H1 (cell line): ENCODE results near the gene SPACA4. TPM values are rescaled to one million over a fixed set of nuclear protein-coding genes. Genes with fewer than 3 reads are reported as not detected.

ENCODE experiments used
- CTCF ChIA-PET: fragments of 300-600 bp; sonication (Branson Sonifier 250); formaldehyde crosslinking; loops from one replicate; lab custom pipeline; 2021; ENCODE audit not compliant: partially characterized antibody; lab: Charles Lee
- POLR2A ChIA-PET: fragments of 300-600 bp; sonication (Branson Sonifier 250); formaldehyde crosslinking; loops from one replicate; lab custom pipeline; 2021; ENCODE audit warnings: inconsistent platforms; ENCODE audit not compliant: partially characterized antibody; lab: Charles Lee
- DNase-seq, 2 experiments: peaks; one replicate each; pipeline versions ENCODE4 v3.0.0 to v3.0.0-alpha.2; 2010 to 2022; ENCODE audit warnings: low spot score in 2 of 2, low read depth in 1 of 2, mixed read lengths in 1 of 2
- FAIRE-seq: peaks from 2 replicates; lab custom pipeline; 2011; peaks lifted over from hg19 to GRCh38; lab: Jason Lieb, UNC
- H2AFZ ChIP-seq: 2 replicates; pipeline ENCODE4 v1.8.1; 2012; ENCODE audit warnings: low read length, inconsistent platforms
- H2AK5ac ChIP-seq: 2 replicates; pipeline ENCODE4 v1.6.1; 2013; ENCODE audit warnings: low read depth, low read length
- H2BK120ac ChIP-seq: replicated peaks from 2 replicates; pipeline ENCODE3; 2013; ENCODE audit warnings: low read depth, low read length, inconsistent platforms
- H2BK12ac ChIP-seq: 2 replicates; pipeline ENCODE4 v1.6.1; 2013; ENCODE audit warnings: low read depth, low read length
- H2BK15ac ChIP-seq: 2 replicates; pipeline ENCODE4 v1.6.1; 2013; ENCODE audit warnings: low read length
- H2BK20ac ChIP-seq: 2 replicates; pipeline ENCODE4 v1.6.1; 2013; ENCODE audit warnings: low read length
- H2BK5ac ChIP-seq: 2 replicates; pipeline ENCODE4 v1.6.1; 2013; ENCODE audit warnings: low read depth, low read length
- H3K14ac ChIP-seq: 2 replicates; pipeline ENCODE4 v1.6.1; 2013; ENCODE audit warnings: inconsistent platforms; ENCODE audit not compliant: insufficient read length
- H3K18ac ChIP-seq: 2 replicates; pipeline ENCODE4 v1.6.1; 2013; ENCODE audit warnings: low read length; ENCODE audit errors: extremely low read depth
- H3K23ac ChIP-seq: 2 replicates; pipeline ENCODE4 v1.6.1; 2013; ENCODE audit warnings: inconsistent platforms; ENCODE audit not compliant: insufficient read length
- H3K23me2 ChIP-seq: 2 replicates; pipeline ENCODE4 v1.6.1; 2013; ENCODE audit warnings: low read depth, low read length
- H3K27ac ChIP-seq: 2 replicates; pipeline ENCODE4 v1.6.1; 2011; ENCODE audit warnings: low read depth, low read length, inconsistent platforms
- H3K27me3 ChIP-seq, 4 experiments: replicated peaks in 1 of 4; 1 replicate in 1 of 4; 2 replicates in 3 of 4; pipeline versions ENCODE4 v1.6.1 to v1.8.1; 2011 to 2013; ENCODE audit warnings: low read length in 3 of 4, mild to moderate bottlenecking in 3 of 4, inconsistent platforms in 2 of 4, mixed read lengths in 2 of 4, moderate library complexity in 1 of 4; ENCODE audit not compliant: control insufficient read depth in 3 of 4, insufficient read depth in 3 of 4; ENCODE audit errors: extremely low read depth in 1 of 4
- H3K36me3 ChIP-seq, 4 experiments: 2 replicates each; pipeline versions ENCODE4 v1.6.1 to v1.8.1; 2011 to 2013; ENCODE audit warnings: mild to moderate bottlenecking in 4 of 4, low read length in 3 of 4, moderate library complexity in 2 of 4, control low read depth in 1 of 4, inconsistent platforms in 1 of 4; ENCODE audit not compliant: insufficient read depth in 4 of 4, control insufficient read depth in 2 of 4
- H3K4ac ChIP-seq: replicated peaks from 2 replicates; pipeline ENCODE3; 2013; ENCODE audit warnings: low read length, low read depth, mixed read lengths, inconsistent platforms; ENCODE audit not compliant: insufficient read length
- H3K4me1 ChIP-seq, 4 experiments: replicated peaks in 1 of 4; 1 replicate in 1 of 4; 2 replicates in 3 of 4; pipeline versions ENCODE4 v1.6.1 to v1.8.1; 2011 to 2013; ENCODE audit warnings: low read length in 3 of 4, inconsistent platforms in 2 of 4, mixed read lengths in 1 of 4; ENCODE audit not compliant: insufficient read depth in 4 of 4, control insufficient read depth in 3 of 4
- H3K4me2 ChIP-seq, 2 experiments: 2 replicates each; pipeline versions ENCODE4 v1.6.1 to v1.8.1; 2011 to 2013; ENCODE audit warnings: low read depth in 2 of 2, low read length in 2 of 2, control low read depth in 1 of 2, inconsistent platforms in 1 of 2, mild to moderate bottlenecking in 1 of 2; ENCODE audit not compliant: insufficient read depth in 1 of 2
- H3K4me3 ChIP-seq, 4 experiments: fragments of 200-600, 300-600 bp in 1 of 4; sonication (generic), shearing (Covaris generic), sonication (Bioruptor Twin) in 1 of 4; 2 replicates each; pipeline versions ENCODE4 v1.5.1 to v1.8.1; 2011 to 2016; ENCODE audit warnings: low read length in 4 of 4, low read depth in 3 of 4, control low read depth in 2 of 4, inconsistent platforms in 2 of 4, mild to moderate bottlenecking in 2 of 4, mixed read lengths in 1 of 4, moderate library complexity in 1 of 4; ENCODE audit not compliant: insufficient read depth in 2 of 4; ENCODE audit errors: extremely low read depth in 1 of 4
- H3K56ac ChIP-seq: replicated peaks from 2 replicates; pipeline ENCODE3; 2013; ENCODE audit warnings: low read depth, mild to moderate bottlenecking, mixed read lengths, low read length, inconsistent platforms; ENCODE audit not compliant: insufficient read length
- H3K79me1 ChIP-seq: 2 replicates; pipeline ENCODE4 v1.6.1; 2013; ENCODE audit warnings: low read depth, low read length, control low read depth
- H3K79me2 ChIP-seq, 2 experiments: 2 replicates each; pipeline versions ENCODE4 v1.6.1 to v1.8.1; 2012 to 2013; ENCODE audit warnings: low read length in 2 of 2, mild to moderate bottlenecking in 2 of 2, inconsistent platforms in 1 of 2; ENCODE audit not compliant: insufficient read depth in 2 of 2, control insufficient read depth in 1 of 2
- H3K9ac ChIP-seq, 4 experiments: replicated peaks in 1 of 4; 1 replicate in 1 of 4; 2 replicates in 3 of 4; pipeline versions ENCODE4 v1.6.1 to v1.8.1; 2011 to 2013; ENCODE audit warnings: low read depth in 3 of 4, low read length in 3 of 4, control low read depth in 2 of 4, mild to moderate bottlenecking in 2 of 4, moderate library complexity in 2 of 4, inconsistent platforms in 1 of 4; ENCODE audit errors: extremely low read depth in 1 of 4
- H3K9me3 ChIP-seq, 2 experiments: 2 replicates each; pipeline versions ENCODE4 v1.6.1 to v1.8.1; 2012 to 2013; ENCODE audit warnings: mild to moderate bottlenecking in 2 of 2, moderate library complexity in 2 of 2, control low read depth in 1 of 2, inconsistent platforms in 1 of 2, low read depth in 1 of 2, low read length in 1 of 2, mixed read lengths in 1 of 2; ENCODE audit not compliant: insufficient read depth in 2 of 2
- H4K20me1 ChIP-seq, 2 experiments: replicated peaks in 1 of 2; 2 replicates each; pipeline versions ENCODE3 to v1.8.1; 2011 to 2013; ENCODE audit warnings: inconsistent platforms in 2 of 2, low read length in 2 of 2, mild to moderate bottlenecking in 1 of 2; ENCODE audit not compliant: insufficient read depth in 2 of 2, control insufficient read depth in 1 of 2
- H4K5ac ChIP-seq: 2 replicates; pipeline ENCODE4 v1.6.1; 2013; ENCODE audit warnings: low read length, low read depth, mixed read lengths, inconsistent platforms; ENCODE audit not compliant: insufficient read length
- H4K8ac ChIP-seq: 2 replicates; pipeline ENCODE4 v1.8.0; 2013; ENCODE audit warnings: mild to moderate bottlenecking, moderate library complexity, low read length, inconsistent platforms; ENCODE audit not compliant: insufficient read depth; ENCODE audit errors: extremely low read depth
- H4K91ac ChIP-seq: replicated peaks from 2 replicates; pipeline ENCODE3; 2013; ENCODE audit warnings: low read length, mixed read lengths, inconsistent platforms; ENCODE audit not compliant: insufficient read length
- ATF2 ChIP-seq: IDR thresholded peaks from 2 replicates; pipeline ENCODE4 v1.6.1; 2012; ENCODE audit warnings: low read length, inconsistent platforms
- CREB1 ChIP-seq: IDR thresholded peaks from 2 replicates; pipeline ENCODE4 v1.6.1; 2012; ENCODE audit warnings: inconsistent platforms
- CTCF ChIP-seq, 3 experiments: IDR thresholded peaks; 1 replicate in 2 of 3; 2 replicates in 1 of 3; pipeline versions ENCODE4 v1.5.1 to v1.6.1; 2011; ENCODE audit warnings: low read length in 3 of 3, mild to moderate bottlenecking in 3 of 3, inconsistent platforms in 2 of 3, low read depth in 1 of 3, moderate library complexity in 1 of 3; ENCODE audit not compliant: insufficient read depth in 1 of 3; ENCODE audit errors: control extremely low read depth in 1 of 3
- EP300 ChIP-seq, 2 experiments: IDR thresholded peaks; 1 replicate in 1 of 2; 2 replicates in 1 of 2; pipeline ENCODE4 v1.6.1; 2011 to 2012; ENCODE audit warnings: low read depth in 2 of 2, low read length in 2 of 2, mild to moderate bottlenecking in 2 of 2, borderline replicate concordance in 1 of 2, inconsistent platforms in 1 of 2, moderate library complexity in 1 of 2
- MAX ChIP-seq: IDR thresholded peaks from 2 replicates; pipeline ENCODE4 v1.6.1; 2012; ENCODE audit warnings: inconsistent platforms
- SP1 ChIP-seq: IDR thresholded peaks from 2 replicates; pipeline ENCODE4 v1.6.1; 2011; ENCODE audit warnings: low read depth, low read length
- TAF1 ChIP-seq: IDR thresholded peaks from 2 replicates; pipeline ENCODE4 v1.6.1; 2011; ENCODE audit warnings: mild to moderate bottlenecking, low read depth, low read length
- WGBS, 2 experiments: shearing (Covaris generic) in 1 of 2; methylation state at CpG; one replicate each; pipeline versions ENCODE4 v1.1.6 to v1.1.7; 2013 to 2015; ENCODE audit warnings: low lambda C conversion rate in 2 of 2, mixed read lengths in 2 of 2, inconsistent platforms in 1 of 2, low coverage in 1 of 2, missing lambda C conversion rate in 1 of 2; ENCODE audit not compliant: insufficient replicate concordance in 2 of 2, insufficient coverage in 1 of 2, insufficient read length in 1 of 2; ENCODE audit errors: extremely low coverage in 1 of 2, missing lambda C conversion rate in 1 of 2; 5-methylcytosine and 5-hydroxymethylcytosine counted together
- polyA plus RNA-seq, 7 experiments: library from polyadenylated mRNA; depleted of rRNA in 3 of 7; stranded (reverse) in 5 of 7; unstranded in 2 of 7; fragments of >200 nt in 5 of 7; fragments of 200-250 nt in 2 of 7; gene quantifications; 1 replicate in 5 of 7; 2 replicates in 1 of 7; 4 replicates in 1 of 7; pipeline versions ENCODE4 v1.2.1 to v1.2.3, GENCODE V29; 2011 to 2013; ENCODE audit warnings: missing spikeins in 2 of 7, mixed read lengths in 2 of 7
- total RNA-seq: library from RNA; stranded (reverse); fragmentation: NEBNext Ultra II Directional; extraction: Animal tissue kit (Norgen Biotek cat#: 25700); gene quantifications from 2 replicates; pipeline ENCODE4 v1.2.1, GENCODE V29; 2021

The SPACA4 gene
- total and polyA plus RNA-seq, 2 of the 8 experiments (the other 6 are each of a cell fraction or from before 2014, with no cell fraction given) = not detected

GRCh38 chr19:48624067-48624594 lies 17.6 kb downstream of the SPACA4 start:
- Histone ChIP-seq H4K8ac (peak overlapping the region; percentile 81; the same call in 1 of the 2 replicates), H3K36me3 (peaks cover 0 to 11% (median 1%) of the 10 kb centered on the region in 4 experiments; a peak in 1 of 8 replicates), H3K14ac (no peak overlapping the region), H4K20me1 (peaks cover 2 to 5% of the 10 kb centered on the region in 2 experiments), H3K23ac (no peak overlapping the region), H2BK120ac (no peak overlapping the region), H2AFZ (no peak overlapping the region), H3K79me1 (no peaks in the 10 kb centered on the region; the same call in 1 of the 2 replicates), H3K9me3 (no peaks in the 10 kb centered on the region), H4K5ac (peak overlapping the region; percentile 69), H3K56ac (peak overlapping the region; percentile 92), H4K91ac (peak overlapping the region; percentile 59), H3K23me2 (peaks cover 15% of the 10 kb centered on the region), H3K27me3 (no peaks in the 10 kb centered on the region), H3K79me2 (peaks cover 0 to 15% of the 10 kb centered on the region in 2 experiments; a peak in 3 of 4 replicates), H3K4ac (peak overlapping the region; percentile 80), H2BK5ac (peak overlapping the region; percentile 90), H3K4me2 (peak overlapping the region; percentile 75 to 82), H3K4me3 (peak overlapping the region; percentile 53 to 87 (median 80)), H3K18ac (peak overlapping the region; percentile 93), H2AK5ac (peak overlapping the region; percentile 11; the same call in 1 of the 2 replicates), H2BK15ac (no peak overlapping the region), H3K9ac (peak overlapping the region; percentile 62 to 70 (median 64); a peak in 6 of 7 replicates), H2BK12ac (0 out of 2 replicates have a peak overlapping the region, but pooled peaks have one; percentile 53), H2BK20ac (no peak overlapping the region), H3K27ac (peak overlapping the region; percentile 47; the same call in 1 of the 2 replicates), H3K4me1 (peaks cover 3 to 13% (median 6%) of the 10 kb centered on the region in 4 experiments; a peak in 6 of 7 replicates)
- FAIRE-seq = peak; percentile 83
- WGBS, 2 experiments = 1% methylated on average over 31 of the region's 40 CpGs; no CpG with 5 or more reads in 1 of the 2 experiments
- peak; percentile 91 to 95 for DNase-seq
- CTCF ChIA-PET = interaction anchor here (0.9 kb wide), 1 partner anchor 10 kb away, joined by 3 read pairs; no protein-coding TSS in a partner anchor
- POLR2A ChIA-PET = interaction anchor here (0.6 to 30.9 kb wide), 5 partner anchors 1 to 222 kb away, joined by 3 to 788 read pairs (median 4); partner anchors contain the start of genes CA11, DBP, FAM83E and RPL18
- TF ChIP-seq ATF2 (no peak), CTCF (IDR thresholded peaks at IDR 0.05; ENCODE audit: control extremely low read depth in 1 of 3, insufficient read depth in 1 of 3, low read depth in 1 of 3, low read length in 3 of 3) (no peak), EP300 (IDR thresholded peaks at IDR 0.05; ENCODE audit: borderline replicate concordance in 1 of 2, low read depth in 2 of 2, low read length in 2 of 2) (peak in 1 of 2 experiments; percentile 74; a peak in 1 of 3 replicates), TAF1 (peak; percentile 2; the same call in 1 of the 2 replicates), SP1 (peak; percentile 40; the same call in 1 of the 2 replicates), MAX (peak; percentile 51), CREB1 (peak; percentile 95)
